ENCODE data around the gene TAAR1.
"Not testable (repeated sequence)": the region's sequence is repeated elsewhere in the genome, so short reads cannot be mapped to it uniquely, and the experiment has no call there.

The TAAR1 gene

DNA sequence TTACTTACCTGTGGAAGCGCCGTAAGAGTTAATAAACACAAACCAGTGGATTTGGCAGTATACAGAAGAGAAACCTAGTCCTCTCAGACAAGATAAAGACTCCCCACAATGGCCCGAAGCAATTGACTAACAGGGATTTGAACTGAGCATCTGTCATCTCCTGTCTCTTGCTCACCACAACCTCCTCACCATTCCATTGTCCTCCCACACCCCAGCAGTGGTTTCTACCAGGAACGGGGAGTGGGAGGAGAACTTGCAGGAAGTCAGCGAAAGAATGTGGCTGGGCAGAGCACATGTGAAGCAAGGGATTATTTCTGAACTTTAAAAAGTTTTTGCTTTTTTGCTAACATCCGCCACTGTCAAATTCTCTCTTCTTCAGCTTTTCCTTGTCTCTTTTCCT is 24.6 kb upstream of the TAAR1 start:
- no peaks in the 10 kb centered on the region for H3K27me3 ChIP-seq (ENCODE audit: low read length)
- no peaks in the 10 kb centered on the region for H3K9me3 ChIP-seq (ENCODE audit: insufficient read depth, low read length)
- no peaks in the 10 kb centered on the region for H3K79me2 ChIP-seq (ENCODE audit: insufficient read depth, low read length)
- TF ChIP-seq, protein P1, sequence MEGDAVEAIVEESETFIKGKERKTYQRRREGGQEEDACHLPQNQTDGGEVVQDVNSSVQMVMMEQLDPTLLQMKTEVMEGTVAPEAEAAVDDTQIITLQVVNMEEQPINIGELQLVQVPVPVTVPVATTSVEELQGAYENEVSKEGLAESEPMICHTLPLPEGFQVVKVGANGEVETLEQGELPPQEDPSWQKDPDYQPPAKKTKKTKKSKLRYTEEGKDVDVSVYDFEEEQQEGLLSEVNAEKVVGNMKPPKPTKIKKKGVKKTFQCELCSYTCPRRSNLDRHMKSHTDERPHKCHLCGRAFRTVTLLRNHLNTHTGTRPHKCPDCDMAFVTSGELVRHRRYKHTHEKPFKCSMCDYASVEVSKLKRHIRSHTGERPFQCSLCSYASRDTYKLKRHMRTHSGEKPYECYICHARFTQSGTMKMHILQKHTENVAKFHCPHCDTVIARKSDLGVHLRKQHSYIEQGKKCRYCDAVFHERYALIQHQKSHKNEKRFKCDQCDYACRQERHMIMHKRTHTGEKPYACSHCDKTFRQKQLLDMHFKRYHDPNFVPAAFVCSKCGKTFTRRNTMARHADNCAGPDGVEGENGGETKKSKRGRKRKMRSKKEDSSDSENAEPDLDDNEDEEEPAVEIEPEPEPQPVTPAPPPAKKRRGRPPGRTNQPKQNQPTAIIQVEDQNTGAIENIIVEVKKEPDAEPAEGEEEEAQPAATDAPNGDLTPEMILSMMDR (IDR thresholded peaks at IDR 0.05; ENCODE audit: insufficient read depth, low read length, poor library complexity, severe bottlenecking): no peak
- no peak for TF ChIP-seq EZH2phosphoT487 (conservative IDR thresholded peaks at IDR 0.05; ENCODE audit: low read length)
- no peaks in the 10 kb centered on the region for H3K36me3 ChIP-seq (ENCODE audit: low read length)
- H4K20me1 ChIP-seq (ENCODE audit: low read depth, low read length): no peaks in the 10 kb centered on the region
- H3F3A ChIP-seq (ENCODE audit: insufficient read depth): no peaks in the 10 kb centered on the region
- H3K9me2 ChIP-seq (replicated peaks; ENCODE audit: insufficient read depth, low read length): no peaks in the 10 kb centered on the region
- H2AFZ ChIP-seq (ENCODE audit: low read depth, low read length, severe bottlenecking): no peak overlapping the region
- H3K4me3 ChIP-seq (ENCODE audit: insufficient read depth, low read length, poor library complexity, severe bottlenecking): no peak overlapping the region
- no peak overlapping the region for H3K27ac ChIP-seq (ENCODE audit: low read depth, low read length)
- no peak overlapping the region for H3K4me2 ChIP-seq (ENCODE audit: low read depth, low read length, poor library complexity, severe bottlenecking)
- H3K9ac ChIP-seq (ENCODE audit: low read length): no peak overlapping the region

GRCh38 chr6:132679094-132679493 is 20.1 kb upstream of the TAAR1 start:
- not testable (repeated sequence) for H3F3A ChIP-seq (ENCODE audit: insufficient read depth); H3K4me2 ChIP-seq (ENCODE audit: low read depth, low read length, poor library complexity, severe bottlenecking); H3K27me3 ChIP-seq (ENCODE audit: low read length); H4K20me1 ChIP-seq (ENCODE audit: low read depth, low read length); H3K79me2 ChIP-seq (ENCODE audit: insufficient read depth, low read length); H3K4me3 ChIP-seq (ENCODE audit: insufficient read depth, low read length, poor library complexity, severe bottlenecking); H3K9me3 ChIP-seq (ENCODE audit: insufficient read depth, low read length); H3K9me2 ChIP-seq (replicated peaks; ENCODE audit: insufficient read depth, low read length); H3K36me3 ChIP-seq (ENCODE audit: low read length); H2AFZ ChIP-seq (ENCODE audit: low read depth, low read length, severe bottlenecking); H3K9ac ChIP-seq (ENCODE audit: low read length); H3K27ac ChIP-seq (ENCODE audit: low read depth, low read length)

DNA sequence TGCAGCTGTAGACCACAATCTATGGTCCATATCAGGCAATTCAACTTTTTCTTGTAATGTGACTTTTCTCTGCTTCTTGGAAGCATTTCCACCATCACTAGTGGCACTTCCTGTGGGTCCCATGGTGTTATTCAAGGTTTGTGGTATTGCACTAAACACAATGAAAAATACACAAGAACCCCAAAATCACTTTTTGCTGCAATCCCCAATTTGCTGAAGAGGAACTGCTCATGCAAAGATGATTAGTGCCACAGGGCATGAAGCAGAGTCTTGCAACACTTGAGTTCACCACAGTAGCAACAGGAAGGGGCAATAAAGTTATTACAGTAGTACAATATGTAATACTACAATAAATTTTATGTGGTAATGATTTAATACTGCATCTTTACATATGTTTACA is 16.8 kb upstream of the TAAR1 start:
- H3K9me2 ChIP-seq (replicated peaks; ENCODE audit: insufficient read depth, low read length): no peaks in the 10 kb centered on the region
- no peak overlapping the region for H3K4me3 ChIP-seq (ENCODE audit: insufficient read depth, low read length, poor library complexity, severe bottlenecking)
- no peaks in the 10 kb centered on the region for H3K27me3 ChIP-seq (ENCODE audit: low read length)
- H2AFZ ChIP-seq (ENCODE audit: low read depth, low read length, severe bottlenecking): no peak overlapping the region
- H3K36me3 ChIP-seq (ENCODE audit: low read length): no peaks in the 10 kb centered on the region
- H3K9me3 ChIP-seq (ENCODE audit: insufficient read depth, low read length): no peaks in the 10 kb centered on the region
- TF ChIP-seq, protein P1 (IDR thresholded peaks at IDR 0.05; ENCODE audit: insufficient read depth, low read length, poor library complexity, severe bottlenecking): no peak
- TF ChIP-seq EZH2phosphoT487 (conservative IDR thresholded peaks at IDR 0.05; ENCODE audit: low read length): no peak
- H3K79me2 ChIP-seq (ENCODE audit: insufficient read depth, low read length): no peaks in the 10 kb centered on the region
- no peak overlapping the region for H3K9ac ChIP-seq (ENCODE audit: low read length)
- H3K27ac ChIP-seq (ENCODE audit: low read depth, low read length): no peak overlapping the region
- no peak overlapping the region for H3K4me2 ChIP-seq (ENCODE audit: low read depth, low read length, poor library complexity, severe bottlenecking)
- H3F3A ChIP-seq (ENCODE audit: insufficient read depth): no peaks in the 10 kb centered on the region
- no peaks in the 10 kb centered on the region for H4K20me1 ChIP-seq (ENCODE audit: low read depth, low read length)

DNA sequence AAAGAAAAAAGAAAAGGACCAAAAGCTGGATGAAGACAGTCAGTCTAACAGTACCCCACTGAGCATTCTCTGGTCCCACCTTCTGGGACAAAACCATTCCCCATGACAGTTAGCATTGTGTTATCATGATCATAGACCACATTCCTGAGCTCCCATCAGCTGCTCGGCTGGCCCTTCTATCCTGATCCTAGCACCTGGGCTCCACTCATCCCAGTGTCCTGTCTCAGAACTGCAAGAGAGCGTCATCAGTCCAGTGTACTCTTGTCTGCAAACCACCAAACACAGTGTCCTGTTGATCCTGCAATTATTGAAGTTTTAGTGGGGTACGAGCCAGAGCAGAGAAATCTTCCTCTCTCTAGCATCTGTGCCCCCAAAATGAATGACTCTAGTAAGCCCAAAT is 16.0 kb upstream of the TAAR1 start:
- Histone ChIP-seq H3K27me3 (ENCODE audit: low read length) (no peaks in the 10 kb centered on the region), H3K4me3 (ENCODE audit: insufficient read depth, low read length, poor library complexity, severe bottlenecking) (no peak overlapping the region), H3K9me3 (ENCODE audit: insufficient read depth, low read length) (no peaks in the 10 kb centered on the region), H3K27ac (ENCODE audit: low read depth, low read length) (no peak overlapping the region), H2AFZ (ENCODE audit: low read depth, low read length, severe bottlenecking) (no peak overlapping the region), H3K9me2 (replicated peaks; ENCODE audit: insufficient read depth, low read length) (no peaks in the 10 kb centered on the region), H3K79me2 (ENCODE audit: insufficient read depth, low read length) (no peaks in the 10 kb centered on the region), H4K20me1 (ENCODE audit: low read depth, low read length) (no peaks in the 10 kb centered on the region), H3K4me2 (ENCODE audit: low read depth, low read length, poor library complexity, severe bottlenecking) (no peak overlapping the region), H3K9ac (ENCODE audit: low read length) (no peak overlapping the region), H3K36me3 (ENCODE audit: low read length) (no peaks in the 10 kb centered on the region), H3F3A (ENCODE audit: insufficient read depth) (no peaks in the 10 kb centered on the region)
- TF ChIP-seq, protein P1 (IDR thresholded peaks at IDR 0.05; ENCODE audit: insufficient read depth, low read length, poor library complexity, severe bottlenecking): no peak
- TF ChIP-seq EZH2phosphoT487 (conservative IDR thresholded peaks at IDR 0.05; ENCODE audit: low read length): no peak

All from SU-DHL-6 (cell line).